ENCODE results near the gene HGS. TPM values are rescaled to one million over a fixed set of nuclear protein-coding genes. Genes with fewer than 3 reads are reported as not detected.

The HGS gene
- total and polyA plus RNA-seq, 2 of the 8 experiments (the other 6 are each of a cell fraction or from before 2014, with no cell fraction given), result 80.8 to 99.7 TPM

DNA sequence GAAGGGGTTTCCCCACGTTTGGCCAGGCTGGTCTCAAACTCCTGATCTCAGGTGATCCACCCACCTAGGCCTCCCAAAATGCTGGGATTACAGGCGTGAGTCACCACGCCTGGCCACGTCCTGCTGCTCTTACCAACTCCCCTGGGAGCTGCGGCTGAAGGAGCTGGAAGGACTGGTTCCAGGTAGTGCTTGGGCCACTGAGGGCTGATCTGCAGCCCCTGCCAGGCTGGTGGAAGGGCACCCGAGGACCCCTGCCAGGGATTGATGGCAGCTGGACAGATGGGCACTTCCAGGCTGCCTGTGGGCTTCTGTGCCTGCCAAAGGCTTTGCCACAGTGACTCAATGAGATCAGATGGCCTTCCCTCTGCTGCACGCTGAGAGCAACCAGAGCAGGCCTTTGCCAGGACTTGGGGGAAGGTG, 19.8 kb upstream of the HGS start (continued):
- TF ChIP-seq, protein P1, sequence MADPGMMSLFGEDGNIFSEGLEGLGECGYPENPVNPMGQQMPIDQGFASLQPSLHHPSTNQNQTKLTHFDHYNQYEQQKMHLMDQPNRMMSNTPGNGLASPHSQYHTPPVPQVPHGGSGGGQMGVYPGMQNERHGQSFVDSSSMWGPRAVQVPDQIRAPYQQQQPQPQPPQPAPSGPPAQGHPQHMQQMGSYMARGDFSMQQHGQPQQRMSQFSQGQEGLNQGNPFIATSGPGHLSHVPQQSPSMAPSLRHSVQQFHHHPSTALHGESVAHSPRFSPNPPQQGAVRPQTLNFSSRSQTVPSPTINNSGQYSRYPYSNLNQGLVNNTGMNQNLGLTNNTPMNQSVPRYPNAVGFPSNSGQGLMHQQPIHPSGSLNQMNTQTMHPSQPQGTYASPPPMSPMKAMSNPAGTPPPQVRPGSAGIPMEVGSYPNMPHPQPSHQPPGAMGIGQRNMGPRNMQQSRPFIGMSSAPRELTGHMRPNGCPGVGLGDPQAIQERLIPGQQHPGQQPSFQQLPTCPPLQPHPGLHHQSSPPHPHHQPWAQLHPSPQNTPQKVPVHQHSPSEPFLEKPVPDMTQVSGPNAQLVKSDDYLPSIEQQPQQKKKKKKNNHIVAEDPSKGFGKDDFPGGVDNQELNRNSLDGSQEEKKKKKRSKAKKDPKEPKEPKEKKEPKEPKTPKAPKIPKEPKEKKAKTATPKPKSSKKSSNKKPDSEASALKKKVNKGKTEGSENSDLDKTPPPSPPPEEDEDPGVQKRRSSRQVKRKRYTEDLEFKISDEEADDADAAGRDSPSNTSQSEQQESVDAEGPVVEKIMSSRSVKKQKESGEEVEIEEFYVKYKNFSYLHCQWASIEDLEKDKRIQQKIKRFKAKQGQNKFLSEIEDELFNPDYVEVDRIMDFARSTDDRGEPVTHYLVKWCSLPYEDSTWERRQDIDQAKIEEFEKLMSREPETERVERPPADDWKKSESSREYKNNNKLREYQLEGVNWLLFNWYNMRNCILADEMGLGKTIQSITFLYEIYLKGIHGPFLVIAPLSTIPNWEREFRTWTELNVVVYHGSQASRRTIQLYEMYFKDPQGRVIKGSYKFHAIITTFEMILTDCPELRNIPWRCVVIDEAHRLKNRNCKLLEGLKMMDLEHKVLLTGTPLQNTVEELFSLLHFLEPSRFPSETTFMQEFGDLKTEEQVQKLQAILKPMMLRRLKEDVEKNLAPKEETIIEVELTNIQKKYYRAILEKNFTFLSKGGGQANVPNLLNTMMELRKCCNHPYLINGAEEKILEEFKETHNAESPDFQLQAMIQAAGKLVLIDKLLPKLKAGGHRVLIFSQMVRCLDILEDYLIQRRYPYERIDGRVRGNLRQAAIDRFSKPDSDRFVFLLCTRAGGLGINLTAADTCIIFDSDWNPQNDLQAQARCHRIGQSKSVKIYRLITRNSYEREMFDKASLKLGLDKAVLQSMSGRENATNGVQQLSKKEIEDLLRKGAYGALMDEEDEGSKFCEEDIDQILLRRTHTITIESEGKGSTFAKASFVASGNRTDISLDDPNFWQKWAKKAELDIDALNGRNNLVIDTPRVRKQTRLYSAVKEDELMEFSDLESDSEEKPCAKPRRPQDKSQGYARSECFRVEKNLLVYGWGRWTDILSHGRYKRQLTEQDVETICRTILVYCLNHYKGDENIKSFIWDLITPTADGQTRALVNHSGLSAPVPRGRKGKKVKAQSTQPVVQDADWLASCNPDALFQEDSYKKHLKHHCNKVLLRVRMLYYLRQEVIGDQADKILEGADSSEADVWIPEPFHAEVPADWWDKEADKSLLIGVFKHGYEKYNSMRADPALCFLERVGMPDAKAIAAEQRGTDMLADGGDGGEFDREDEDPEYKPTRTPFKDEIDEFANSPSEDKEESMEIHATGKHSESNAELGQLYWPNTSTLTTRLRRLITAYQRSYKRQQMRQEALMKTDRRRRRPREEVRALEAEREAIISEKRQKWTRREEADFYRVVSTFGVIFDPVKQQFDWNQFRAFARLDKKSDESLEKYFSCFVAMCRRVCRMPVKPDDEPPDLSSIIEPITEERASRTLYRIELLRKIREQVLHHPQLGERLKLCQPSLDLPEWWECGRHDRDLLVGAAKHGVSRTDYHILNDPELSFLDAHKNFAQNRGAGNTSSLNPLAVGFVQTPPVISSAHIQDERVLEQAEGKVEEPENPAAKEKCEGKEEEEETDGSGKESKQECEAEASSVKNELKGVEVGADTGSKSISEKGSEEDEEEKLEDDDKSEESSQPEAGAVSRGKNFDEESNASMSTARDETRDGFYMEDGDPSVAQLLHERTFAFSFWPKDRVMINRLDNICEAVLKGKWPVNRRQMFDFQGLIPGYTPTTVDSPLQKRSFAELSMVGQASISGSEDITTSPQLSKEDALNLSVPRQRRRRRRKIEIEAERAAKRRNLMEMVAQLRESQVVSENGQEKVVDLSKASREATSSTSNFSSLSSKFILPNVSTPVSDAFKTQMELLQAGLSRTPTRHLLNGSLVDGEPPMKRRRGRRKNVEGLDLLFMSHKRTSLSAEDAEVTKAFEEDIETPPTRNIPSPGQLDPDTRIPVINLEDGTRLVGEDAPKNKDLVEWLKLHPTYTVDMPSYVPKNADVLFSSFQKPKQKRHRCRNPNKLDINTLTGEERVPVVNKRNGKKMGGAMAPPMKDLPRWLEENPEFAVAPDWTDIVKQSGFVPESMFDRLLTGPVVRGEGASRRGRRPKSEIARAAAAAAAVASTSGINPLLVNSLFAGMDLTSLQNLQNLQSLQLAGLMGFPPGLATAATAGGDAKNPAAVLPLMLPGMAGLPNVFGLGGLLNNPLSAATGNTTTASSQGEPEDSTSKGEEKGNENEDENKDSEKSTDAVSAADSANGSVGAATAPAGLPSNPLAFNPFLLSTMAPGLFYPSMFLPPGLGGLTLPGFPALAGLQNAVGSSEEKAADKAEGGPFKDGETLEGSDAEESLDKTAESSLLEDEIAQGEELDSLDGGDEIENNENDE (IDR thresholded peaks at IDR 0.05; ENCODE audit: insufficient replicate concordance, low read length), result no peak
- no peak for TF ChIP-seq HDAC2 (IDR thresholded peaks at IDR 0.05; ENCODE audit: borderline replicate concordance in 1 of 2, low read depth in 2 of 2, low read length in 2 of 2)
- no peak for TF ChIP-seq SIN3A (conservative IDR thresholded peaks at IDR 0.05 in 1 of 2, IDR thresholded peaks at IDR 0.05 in 1 of 2; ENCODE audit: low read depth in 1 of 2, low read length in 2 of 2)
- no peak for TF ChIP-seq RAD21 (IDR thresholded peaks at IDR 0.05 in 1 of 2, conservative IDR thresholded peaks at IDR 0.05 in 1 of 2; ENCODE audit: low read depth in 2 of 2, low read length in 2 of 2)
- TF ChIP-seq RFX5 (IDR thresholded peaks at IDR 0.05; ENCODE audit: borderline replicate concordance, low read depth, low read length), result no peak
- TF ChIP-seq HDAC6 (IDR thresholded peaks at IDR 0.05; ENCODE audit: low read depth, low read length), result no peak
- no peak for TF ChIP-seq SIRT6 (IDR thresholded peaks at IDR 0.05; ENCODE audit: low read length)

Data from H1 (cell line).